AG04449 (cell line): ENCODE measurements around the gene MND1.

Experiments used
- CTCF ChIA-PET: fragments of 350-600 bp; formaldehyde crosslinking; extraction: SDS; loops from one replicate; lab custom pipeline; 2021; ENCODE audit warnings: antibody characterized with exemption; lab: Yijun Ruan, JAX
- POLR2A ChIA-PET: fragments of 400-600, 350-600 bp; formaldehyde crosslinking; extraction: SDS; loops from one replicate; lab custom pipeline; 2020; ENCODE audit warnings: antibody characterized with exemption, inconsistent platforms; lab: Yijun Ruan, JAX
- DNase-seq: peaks from one replicate; pipeline ENCODE4 v3.0.0-alpha.2; 2010; ENCODE audit warnings: low read depth, low spot score
- H3K4me3 ChIP-seq: 2 replicates; pipeline ENCODE4 v1.5.1; 2011; ENCODE audit warnings: low read depth, mild to moderate bottlenecking, control low read depth, low read length
- TF ChIP-seq, protein P1 (sequence below): IDR thresholded peaks from one replicate; pipeline ENCODE4 v1.5.1; 2011; ENCODE audit warnings: mild to moderate bottlenecking, moderate library complexity, low read length, control low read depth, inconsistent platforms; ENCODE audit not compliant: insufficient read depth; ENCODE audit errors: missing control alignments

MND1 gene

GRCh38 chr4:153418558-153418957 lies 74.1 kb downstream of the MND1 start:
- no peak for DNase-seq
- ChIA-PET POLR2A (interaction anchor here (0.9 kb wide), 1 partner anchor 30 kb away, joined by 3 read pairs; no protein-coding TSS in a partner anchor), CTCF (interaction anchor here (1.3 to 1.6 kb wide), 2 partner anchors 74 to 156 kb away, joined by 3 to 5 read pairs; partner anchors contain the start of gene MND1)
- H3K4me3 ChIP-seq: no peak overlapping the region
- TF ChIP-seq, protein P1, sequence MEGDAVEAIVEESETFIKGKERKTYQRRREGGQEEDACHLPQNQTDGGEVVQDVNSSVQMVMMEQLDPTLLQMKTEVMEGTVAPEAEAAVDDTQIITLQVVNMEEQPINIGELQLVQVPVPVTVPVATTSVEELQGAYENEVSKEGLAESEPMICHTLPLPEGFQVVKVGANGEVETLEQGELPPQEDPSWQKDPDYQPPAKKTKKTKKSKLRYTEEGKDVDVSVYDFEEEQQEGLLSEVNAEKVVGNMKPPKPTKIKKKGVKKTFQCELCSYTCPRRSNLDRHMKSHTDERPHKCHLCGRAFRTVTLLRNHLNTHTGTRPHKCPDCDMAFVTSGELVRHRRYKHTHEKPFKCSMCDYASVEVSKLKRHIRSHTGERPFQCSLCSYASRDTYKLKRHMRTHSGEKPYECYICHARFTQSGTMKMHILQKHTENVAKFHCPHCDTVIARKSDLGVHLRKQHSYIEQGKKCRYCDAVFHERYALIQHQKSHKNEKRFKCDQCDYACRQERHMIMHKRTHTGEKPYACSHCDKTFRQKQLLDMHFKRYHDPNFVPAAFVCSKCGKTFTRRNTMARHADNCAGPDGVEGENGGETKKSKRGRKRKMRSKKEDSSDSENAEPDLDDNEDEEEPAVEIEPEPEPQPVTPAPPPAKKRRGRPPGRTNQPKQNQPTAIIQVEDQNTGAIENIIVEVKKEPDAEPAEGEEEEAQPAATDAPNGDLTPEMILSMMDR: no peak

DNA sequence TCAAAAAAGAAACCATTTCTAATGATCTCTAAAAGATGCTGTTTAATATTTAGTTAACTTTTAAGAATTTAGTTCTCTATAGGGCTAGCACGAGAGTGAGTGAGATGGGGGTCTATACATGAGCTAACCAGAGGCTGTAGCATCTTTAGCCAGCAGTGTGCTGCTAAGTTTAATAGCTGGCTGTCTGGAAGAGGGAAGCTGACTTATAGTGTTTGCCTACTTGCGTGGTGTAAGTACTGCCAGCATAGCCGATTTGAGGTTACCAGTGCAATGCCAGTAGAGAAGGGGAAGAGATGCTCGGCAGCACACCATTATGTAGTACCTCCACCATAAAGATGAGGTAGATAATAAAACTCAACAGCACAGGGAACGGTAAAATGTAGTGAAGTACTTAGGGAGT lies 74.5 kb downstream of the MND1 start:
- DNase-seq: no peak
- ChIA-PET CTCF (interaction anchor here (1.3 kb wide), 1 partner anchor 75 kb away, joined by 3 read pairs; the partner anchor contains the start of gene MND1), POLR2A (interaction anchor here (0.9 kb wide), 1 partner anchor 29 kb away, joined by 3 read pairs; no protein-coding TSS in a partner anchor)
- no peak overlapping the region for H3K4me3 ChIP-seq
- TF ChIP-seq, protein P1: no peak

DNA sequence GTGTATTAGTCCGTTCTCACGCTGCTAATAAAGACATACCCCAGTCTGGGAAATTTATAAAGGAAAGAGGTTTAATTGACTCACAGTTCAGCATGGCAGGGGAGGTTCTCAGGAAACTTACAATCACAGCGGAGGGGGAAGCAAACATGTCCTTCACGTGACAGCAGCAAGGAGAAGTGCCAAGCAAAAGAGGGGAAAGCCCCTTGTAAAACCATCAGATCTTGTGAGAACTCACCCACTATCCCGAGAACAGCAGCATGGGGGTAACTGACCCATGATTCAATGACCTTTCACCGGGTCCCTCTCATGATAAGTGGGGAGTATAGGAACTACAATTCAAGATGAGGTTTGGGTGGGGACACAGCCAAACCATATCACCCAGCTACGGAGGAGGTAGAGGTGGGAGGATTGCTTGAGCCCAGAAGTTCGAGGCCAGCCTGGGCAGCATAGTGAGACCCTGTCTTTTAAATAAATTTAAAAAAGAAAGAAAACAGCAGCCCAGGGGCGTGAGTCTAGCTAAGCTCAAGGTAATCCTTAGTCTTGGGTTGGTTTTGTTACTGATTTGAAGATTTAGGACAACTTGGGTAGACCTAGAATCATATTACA lies 75.3 kb downstream of the MND1 start:
- no peak overlapping the region for H3K4me3 ChIP-seq
- no peak for DNase-seq
- ChIA-PET POLR2A (no interaction called here), CTCF (no interaction called here)
- TF ChIP-seq, protein P1: no peak

DNA sequence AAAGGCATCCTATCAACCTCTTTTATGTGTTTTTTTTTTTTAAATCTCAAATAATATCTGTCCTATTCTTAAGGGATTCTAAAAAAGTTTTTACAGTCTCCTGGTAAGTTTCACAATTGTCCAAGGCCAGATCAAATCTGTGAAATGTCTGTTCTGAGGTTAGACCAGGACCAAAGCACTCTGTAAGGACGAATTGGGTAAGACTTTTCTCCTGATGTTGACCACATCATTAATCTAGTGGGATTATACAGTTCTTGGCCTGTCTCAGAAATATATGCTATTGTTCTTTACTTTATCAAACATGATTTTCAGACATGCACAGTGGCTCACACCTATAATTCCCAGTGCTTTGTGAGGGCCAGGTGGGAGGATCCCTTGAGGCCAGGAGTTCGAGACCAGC lies 75.9 kb downstream of the MND1 start:
- CTCF ChIA-PET: no interaction called here
- H3K4me3 ChIP-seq: no peak overlapping the region
- POLR2A ChIA-PET: no interaction called here
- DNase-seq: no peak
- TF ChIP-seq, protein P1: no peak

- no peak overlapping the region for H3K4me3 ChIP-seq
- TF ChIP-seq, protein P1: no peak
- DNase-seq: no peak
- CTCF ChIA-PET: no interaction called here
- POLR2A ChIA-PET: interaction anchor here (0.7 kb wide), 1 partner anchor 29 kb away, joined by 3 read pairs; no protein-coding TSS in a partner anchor
Observed at GRCh38 chr4:153421941-153422340, 77.5 kb downstream of the MND1 start.

GRCh38 chr4:153426207-153426885 lies 81.9 kb downstream of the MND1 start:
- no peak overlapping the region for H3K4me3 ChIP-seq
- TF ChIP-seq, protein P1: no peak
- ChIA-PET POLR2A (no interaction called here), CTCF (interaction anchor here (2.3 kb wide), 1 partner anchor 148 kb away, joined by 8 read pairs; no protein-coding TSS in a partner anchor)
- DNase-seq: no peak
